NCI-H2196 (cell line): ENCODE data around the gene P3H1.
A peak's percentile ranks its signal among the peaks of the same experiment; 100 is the strongest.
"Not testable (repeated sequence)": the region's sequence is repeated elsewhere in the genome, so short reads cannot be mapped to it uniquely, and the experiment has no call there.

Source experiments
- DNase-seq: peaks from one replicate; lab custom pipeline; 2025; ENCODE audit not compliant: unreplicated experiment; lab: John Stamatoyannopoulos, UW

P3H1 gene

DNA sequence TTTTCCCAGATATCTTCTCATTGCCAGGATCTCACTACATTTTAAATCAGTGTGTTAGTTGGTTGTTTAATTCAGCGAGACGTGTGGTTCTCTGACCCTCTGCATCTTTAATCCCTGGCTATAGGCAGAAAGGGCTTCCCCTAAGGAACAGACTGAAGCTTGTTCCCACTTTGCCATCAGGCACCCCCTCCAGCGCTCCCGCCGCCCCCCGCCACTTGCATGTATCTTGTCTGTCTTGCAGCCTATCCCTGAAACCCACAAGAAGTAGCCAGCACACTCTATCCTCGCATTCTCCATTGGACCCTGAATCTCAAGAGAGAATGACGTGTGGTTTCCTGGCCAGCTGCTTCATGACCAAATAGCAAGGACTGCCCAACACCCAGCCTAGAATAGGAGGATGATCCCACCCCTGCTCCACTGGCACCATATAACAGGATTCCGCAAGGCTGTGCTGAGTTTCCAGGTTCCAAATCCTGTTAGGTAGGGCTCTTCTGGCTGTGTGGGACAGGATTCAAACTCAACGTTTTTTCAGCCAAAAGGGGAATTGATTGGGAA is 34.6 kb downstream of the P3H1 start:
- no peak for DNase-seq

DNA sequence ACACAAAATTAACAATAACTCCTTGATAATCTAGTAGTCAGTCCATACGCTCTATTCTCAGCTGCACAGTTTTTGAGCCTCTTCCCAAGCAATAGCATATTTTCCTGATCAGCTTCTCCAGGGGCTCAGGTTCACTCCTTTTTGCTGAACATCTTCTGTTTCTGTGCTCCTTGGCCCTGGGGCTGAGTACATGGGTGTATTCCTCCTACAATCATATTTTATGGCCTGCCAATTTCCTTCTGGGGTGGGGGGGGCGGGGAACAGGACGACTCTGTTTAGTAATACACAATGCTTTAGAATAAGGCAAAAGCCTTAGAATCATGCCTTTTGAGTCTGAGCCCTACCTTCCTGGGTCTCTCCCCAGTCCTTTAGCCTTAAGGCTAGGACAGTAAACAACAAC is 35.2 kb downstream of the P3H1 start:
- no peak for DNase-seq

DNA sequence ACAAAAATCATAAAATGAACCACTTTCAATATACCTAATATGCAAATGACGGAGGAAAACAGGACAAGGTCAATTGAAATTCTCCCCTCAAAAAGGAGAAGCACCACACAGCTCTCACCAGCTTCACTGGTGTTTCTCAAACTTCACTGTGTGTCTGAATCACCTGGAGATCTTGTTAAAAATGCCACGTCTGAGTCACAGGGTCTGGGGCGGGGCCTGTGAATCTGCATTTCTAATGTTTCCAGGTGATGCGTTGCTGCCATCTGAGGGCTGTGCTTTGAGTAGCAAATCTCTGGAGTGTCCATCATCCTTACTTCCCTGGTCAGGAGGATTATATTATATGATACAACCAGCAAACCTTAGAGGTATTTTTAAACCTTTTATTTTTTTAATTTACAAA is 35.8 kb downstream of the P3H1 start:
- DNase-seq, result peak; percentile 35

DNA sequence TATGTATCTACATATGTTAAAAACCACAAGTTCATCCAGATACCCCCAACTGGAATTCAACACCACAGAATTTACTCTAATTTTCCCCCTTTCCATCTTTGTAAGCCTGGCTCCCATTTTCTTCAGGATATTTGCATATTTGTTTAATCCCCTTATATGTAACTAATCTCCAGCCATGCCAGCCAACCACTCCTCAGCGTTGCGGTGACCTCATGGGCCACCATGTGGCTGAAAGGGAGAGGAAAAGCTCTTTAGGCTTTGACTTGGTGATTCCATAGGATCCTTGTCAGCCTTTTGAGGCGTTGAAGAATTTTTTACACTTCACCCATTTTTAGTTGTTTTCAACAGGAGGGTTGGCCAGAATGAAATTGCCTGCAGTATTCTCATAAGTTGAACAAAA is 36.8 kb downstream of the P3H1 start:
- no peak for DNase-seq

DNA sequence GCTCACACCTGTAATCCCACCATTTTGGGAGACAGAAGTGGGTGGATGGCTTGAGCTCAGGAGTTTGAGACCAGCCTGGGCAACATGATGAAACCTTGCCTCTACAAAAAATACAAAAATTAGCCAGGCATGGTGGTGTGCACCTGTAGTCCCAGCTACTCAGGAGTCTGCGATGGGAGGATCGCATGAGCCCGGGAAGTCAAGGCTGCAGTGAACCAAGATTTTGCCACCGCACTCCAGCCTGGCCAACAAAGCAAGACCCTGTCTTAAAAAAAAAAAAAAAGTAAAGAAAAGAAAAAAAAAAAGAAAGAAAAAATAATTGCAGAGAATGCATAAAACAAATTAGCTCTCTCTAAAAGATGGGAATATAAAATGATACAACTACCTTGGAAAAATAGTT is 41.0 kb downstream of the P3H1 start:
- DNase-seq, result not testable (repeated sequence)

DNA sequence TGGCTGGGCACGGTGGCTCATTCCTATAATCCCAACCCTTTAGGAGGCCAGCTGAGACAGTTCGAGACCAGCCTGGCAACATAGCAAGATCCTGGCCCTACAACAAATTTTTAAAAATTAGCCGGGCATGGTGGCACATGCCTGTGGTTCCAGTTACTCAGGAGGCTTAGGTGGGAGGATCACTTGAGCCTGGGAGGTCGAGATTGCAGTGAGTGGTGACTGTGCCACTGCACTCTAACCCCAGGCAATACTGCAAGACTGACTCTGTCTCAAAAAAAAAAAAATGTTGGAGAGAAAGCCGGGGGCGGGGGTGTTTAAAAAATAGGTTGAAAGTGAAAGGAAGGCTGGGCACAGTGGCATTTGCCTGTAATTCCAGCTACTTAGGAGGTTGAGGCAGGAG is 43.3 kb downstream of the P3H1 start:
- no peak for DNase-seq

DNA sequence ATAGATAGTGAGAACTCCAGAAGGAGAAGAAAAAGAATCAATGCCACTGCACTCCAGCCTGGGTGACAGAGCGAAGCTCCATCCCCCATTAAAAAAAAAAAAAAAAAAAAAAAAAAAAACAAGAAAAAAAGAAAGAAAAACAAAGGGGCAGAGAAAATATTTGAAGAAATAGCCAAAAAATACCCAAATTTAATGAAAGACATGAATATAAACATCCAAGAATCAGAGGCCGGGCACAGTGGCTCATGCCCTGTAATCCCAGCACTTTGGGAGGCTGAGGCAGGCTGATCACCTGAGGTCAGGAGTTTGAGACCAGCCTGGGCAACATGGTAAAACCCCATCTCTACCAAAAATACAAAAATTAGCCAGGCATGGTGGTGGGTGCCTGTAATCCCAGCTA is 44.4 kb downstream of the P3H1 start:
- not testable (repeated sequence) for DNase-seq

DNA sequence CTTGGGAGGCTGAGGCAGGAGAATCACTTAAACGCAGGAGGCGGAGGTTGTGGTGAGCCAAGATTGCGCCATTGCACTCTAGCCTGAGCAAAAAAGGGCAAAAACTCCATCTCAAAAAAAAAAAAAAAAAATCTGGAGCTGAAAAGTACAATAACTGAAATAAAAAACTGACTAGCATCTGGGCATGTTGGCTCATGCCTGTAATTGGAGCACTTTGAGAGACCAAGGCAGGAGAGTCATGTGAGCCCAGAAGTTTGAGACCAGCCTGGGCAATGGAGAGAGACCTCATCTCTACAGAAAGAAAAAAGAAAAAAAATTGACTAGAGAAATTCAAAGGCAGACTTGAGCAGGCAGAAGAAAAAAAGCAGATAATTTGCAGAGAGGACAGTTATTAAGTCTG is 44.9 kb downstream of the P3H1 start:
- no peak for DNase-seq

DNA sequence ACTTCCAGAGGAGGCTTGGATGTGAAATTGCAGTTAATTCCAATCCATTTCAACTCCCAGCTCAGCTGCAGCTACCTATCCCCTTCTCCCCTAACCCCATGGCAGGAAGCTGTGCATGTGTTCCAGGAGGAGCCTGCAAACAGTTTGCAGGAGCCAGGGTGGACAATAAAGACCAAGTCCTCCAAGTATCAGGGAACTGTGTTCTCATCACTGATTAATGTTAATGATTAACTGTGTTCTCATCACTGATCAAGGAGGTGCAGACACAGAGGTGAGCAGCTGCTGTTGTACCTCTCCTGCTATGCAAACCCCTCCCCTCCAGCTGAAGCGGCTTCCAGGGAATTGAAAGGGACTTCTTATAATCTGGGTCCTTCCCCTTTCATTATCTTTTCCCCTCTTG is 46.0 kb downstream of the P3H1 start:
- no peak for DNase-seq

DNA sequence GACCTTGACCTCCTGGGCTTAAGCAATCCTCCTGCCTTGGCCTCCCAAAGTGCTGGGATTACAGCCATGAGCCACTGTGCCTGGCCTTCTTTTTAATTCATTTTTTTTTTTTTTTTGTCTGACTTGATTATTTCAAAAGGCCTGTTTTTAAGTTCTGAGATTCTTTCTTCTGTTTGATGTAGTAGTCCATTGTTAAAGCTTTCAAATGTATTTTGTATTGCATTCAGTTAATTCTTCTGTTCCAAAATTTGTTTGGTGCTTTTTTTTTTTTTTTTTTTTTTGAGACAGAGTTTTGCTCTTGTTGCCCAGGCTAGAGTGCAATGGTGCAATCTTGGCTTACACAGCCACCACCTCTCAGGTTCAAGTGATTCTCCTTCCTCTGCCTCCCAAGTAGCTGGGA is 52.4 kb downstream of the P3H1 start:
- DNase-seq, result not testable (repeated sequence)

DNA sequence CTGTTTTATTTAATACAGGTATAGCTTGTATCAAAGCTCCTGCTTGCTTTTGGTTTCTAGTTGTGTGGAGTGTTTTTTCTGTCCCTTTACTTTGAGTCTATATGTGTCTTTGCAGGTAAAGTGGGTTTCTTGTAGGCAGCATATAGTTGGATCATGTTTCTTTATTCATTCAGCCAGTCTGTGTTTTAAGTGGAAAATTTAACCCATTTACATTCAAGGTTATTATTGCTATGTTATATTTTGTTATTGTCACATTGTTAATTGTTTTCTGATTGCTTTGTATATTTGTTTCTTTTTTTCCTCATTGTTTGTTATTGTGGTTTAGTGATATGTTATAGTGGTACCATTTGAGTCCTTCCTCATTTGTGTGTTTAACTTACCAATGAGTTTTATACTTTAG is 53.5 kb downstream of the P3H1 start:
- no peak for DNase-seq

DNA sequence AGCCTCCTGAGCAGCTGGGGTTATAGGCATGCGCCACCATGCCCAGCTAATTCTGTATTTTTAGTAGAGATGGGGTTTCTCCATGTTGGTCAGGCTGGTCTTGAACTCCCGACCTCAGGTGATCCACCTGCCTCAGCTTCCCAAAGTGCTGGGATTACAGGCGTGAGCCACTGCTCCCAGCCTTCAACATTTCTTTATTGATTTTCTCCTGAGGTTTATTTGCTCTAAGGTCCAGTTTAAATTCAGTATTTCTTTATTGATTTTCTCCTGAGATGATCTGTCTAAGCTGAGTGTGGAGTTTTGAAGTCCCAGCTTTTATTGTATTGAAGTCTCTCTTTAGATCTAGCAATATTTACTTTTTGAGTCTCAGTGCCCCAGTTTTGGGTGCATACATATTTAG is 54.0 kb downstream of the P3H1 start:
- DNase-seq, result not testable (repeated sequence)

DNA sequence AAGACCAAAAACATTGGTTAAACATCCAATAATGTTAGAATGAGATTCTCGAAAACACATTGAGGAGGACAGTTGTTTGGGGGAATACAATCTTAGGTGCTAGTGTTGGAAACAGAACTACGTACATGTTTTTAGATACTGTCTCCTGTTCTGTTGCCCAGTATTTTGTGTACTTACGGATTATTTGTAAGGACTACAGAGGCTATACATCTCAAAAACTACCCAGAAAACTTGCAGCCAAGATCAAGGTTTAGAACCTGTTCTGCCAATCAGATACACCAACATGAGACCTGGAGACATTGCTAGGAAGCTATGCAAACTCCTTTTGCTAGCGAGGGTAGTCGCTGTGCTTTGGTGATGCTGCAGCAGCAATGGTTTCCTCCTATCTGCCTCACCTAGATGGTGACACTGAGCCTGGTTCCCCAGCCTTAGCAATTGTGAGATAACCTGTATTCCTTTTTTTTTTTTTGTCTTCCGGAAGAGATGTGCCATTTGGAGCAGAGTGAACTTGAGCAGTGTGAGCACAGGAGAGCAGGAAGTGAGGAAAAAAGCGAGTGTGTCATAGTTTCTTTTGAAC is 62.9 kb downstream of the P3H1 start:
- no peak for DNase-seq

DNA sequence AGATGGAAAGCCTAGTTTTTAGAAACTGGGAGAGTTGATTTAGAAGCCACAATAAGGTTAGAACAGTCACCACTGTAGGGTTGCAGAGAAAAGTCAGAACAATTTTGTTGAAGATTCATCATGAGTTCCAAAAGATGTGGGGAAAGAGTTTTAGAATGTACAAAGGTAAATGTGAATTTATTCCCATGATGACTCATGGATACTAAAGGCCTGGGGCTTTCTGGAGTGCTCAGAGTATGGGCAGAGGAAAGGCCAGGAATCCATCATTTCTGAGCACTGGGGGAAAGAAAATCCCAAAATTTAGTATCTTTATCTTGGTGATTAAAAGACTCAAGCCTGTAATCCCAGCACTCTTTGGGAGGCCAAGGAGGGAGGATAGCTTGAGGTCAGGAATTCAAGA is 66.8 kb downstream of the P3H1 start:
- no peak for DNase-seq

DNA sequence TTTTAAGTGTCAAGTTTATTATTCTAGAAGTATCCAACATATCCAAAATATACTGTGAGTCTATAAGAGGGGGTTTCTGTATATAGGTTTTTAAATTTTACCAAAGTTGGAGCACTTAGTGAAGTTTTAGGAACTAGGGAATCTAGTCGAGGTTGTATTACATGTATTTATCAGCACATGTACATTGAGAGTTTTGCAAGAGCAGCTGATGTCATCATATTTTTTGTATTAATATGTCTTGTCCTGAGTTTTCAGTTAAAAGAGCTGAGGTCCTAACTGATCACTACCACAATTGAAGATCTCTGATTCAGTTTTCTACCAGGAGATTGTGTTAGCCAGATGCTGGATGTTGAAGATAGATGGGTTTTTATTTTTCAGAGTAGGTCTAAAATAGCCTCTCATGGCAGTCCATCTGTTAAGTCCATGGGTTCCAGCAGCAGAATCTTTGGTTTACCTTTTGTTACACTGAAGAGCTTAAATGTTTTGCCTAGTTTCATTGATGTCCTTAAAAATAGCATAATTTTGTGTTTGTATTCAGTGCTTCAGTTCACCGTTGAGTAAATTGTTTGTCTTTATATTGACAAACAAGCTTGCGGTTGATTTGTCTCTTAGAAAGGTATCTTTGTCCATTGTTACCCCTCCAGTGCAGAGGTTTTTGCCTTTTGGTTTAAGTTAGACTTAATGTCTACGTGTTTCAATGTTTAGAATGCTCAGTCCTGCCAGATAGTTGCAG is 68.6 kb downstream of the P3H1 start:
- DNase-seq, result no peak
